22Rv1 (cell line): ENCODE data around the gene TMEM232.

Experiments used
- ZFX ChIP-seq: fragments of 450-650 bp; IDR thresholded peaks from 2 replicates; pipeline ENCODE4 v1.6.1; 2017; ENCODE audit warnings: antibody characterized with exemption, borderline replicate concordance
- TF ChIP-seq, protein P1 (sequence below): fragments of 450-650 bp; IDR thresholded peaks from 2 replicates; pipeline ENCODE4 v1.5.1; 2017; ENCODE audit warnings: mild to moderate bottlenecking

- TF ChIP-seq, protein P1, sequence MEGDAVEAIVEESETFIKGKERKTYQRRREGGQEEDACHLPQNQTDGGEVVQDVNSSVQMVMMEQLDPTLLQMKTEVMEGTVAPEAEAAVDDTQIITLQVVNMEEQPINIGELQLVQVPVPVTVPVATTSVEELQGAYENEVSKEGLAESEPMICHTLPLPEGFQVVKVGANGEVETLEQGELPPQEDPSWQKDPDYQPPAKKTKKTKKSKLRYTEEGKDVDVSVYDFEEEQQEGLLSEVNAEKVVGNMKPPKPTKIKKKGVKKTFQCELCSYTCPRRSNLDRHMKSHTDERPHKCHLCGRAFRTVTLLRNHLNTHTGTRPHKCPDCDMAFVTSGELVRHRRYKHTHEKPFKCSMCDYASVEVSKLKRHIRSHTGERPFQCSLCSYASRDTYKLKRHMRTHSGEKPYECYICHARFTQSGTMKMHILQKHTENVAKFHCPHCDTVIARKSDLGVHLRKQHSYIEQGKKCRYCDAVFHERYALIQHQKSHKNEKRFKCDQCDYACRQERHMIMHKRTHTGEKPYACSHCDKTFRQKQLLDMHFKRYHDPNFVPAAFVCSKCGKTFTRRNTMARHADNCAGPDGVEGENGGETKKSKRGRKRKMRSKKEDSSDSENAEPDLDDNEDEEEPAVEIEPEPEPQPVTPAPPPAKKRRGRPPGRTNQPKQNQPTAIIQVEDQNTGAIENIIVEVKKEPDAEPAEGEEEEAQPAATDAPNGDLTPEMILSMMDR, result no peak
- no peak for TF ChIP-seq ZFX
These were observed 41.8 kb upstream of the TMEM232 start for GRCh38 chr5:110768138-110768860.
